ENCODE data around the gene IDUA. TPM values are rescaled to one million over a fixed set of nuclear protein-coding genes. Genes with fewer than 3 reads are reported as not detected.
"Not testable (repeated sequence)": the region's sequence is repeated elsewhere in the genome, so short reads cannot be mapped to it uniquely, and the experiment has no call there.

The IDUA gene
- total and polyA plus RNA-seq, 4 donors: 5.1 to 40.2 (median 27.0) TPM

- Histone ChIP-seq H3K4me3 (ENCODE audit: low read depth, low read length) (no peak overlapping the region), H3K36me3 (ENCODE audit: control insufficient read depth, insufficient read depth, low read length) (no peaks in the 10 kb centered on the region), H3K4me1 (ENCODE audit: control insufficient read depth, insufficient read depth, low read length) (peaks cover 81% of the 10 kb centered on the region), H3K9me3 (ENCODE audit: control insufficient read depth, insufficient read depth, low read length) (no peaks in the 10 kb centered on the region), H3K27ac (ENCODE audit: low read depth, low read length) (no peak overlapping the region), H3K27me3 (ENCODE audit: control insufficient read depth, insufficient read depth, low read length) (peaks cover 24% of the 10 kb centered on the region)
- DNase-seq (ENCODE audit: low read depth in 4 of 6, low spot score in 6 of 6): no peak
- WGBS (ENCODE audit: insufficient coverage): 68% methylated on average over 12 of the region's 14 CpGs
These were observed 58.4 kb downstream of the IDUA start for GRCh38 chr4:1045193-1045594.

- Histone ChIP-seq H3K27me3 (ENCODE audit: control insufficient read depth, insufficient read depth, low read length) (peaks cover 24% of the 10 kb centered on the region), H3K36me3 (ENCODE audit: control insufficient read depth, insufficient read depth, low read length) (no peaks in the 10 kb centered on the region), H3K27ac (ENCODE audit: low read depth, low read length) (no peak overlapping the region), H3K4me1 (ENCODE audit: control insufficient read depth, insufficient read depth, low read length) (peaks cover 77% of the 10 kb centered on the region), H3K9me3 (ENCODE audit: control insufficient read depth, insufficient read depth, low read length) (no peaks in the 10 kb centered on the region), H3K4me3 (ENCODE audit: low read depth, low read length) (no peak overlapping the region)
- 53% methylated on average over 19 of the region's 36 CpGs for WGBS (ENCODE audit: insufficient coverage)
- no peak for DNase-seq (ENCODE audit: low read depth in 4 of 6, low spot score in 6 of 6)
These were observed 58.9 kb downstream of the IDUA start for GRCh38 chr4:1045595-1046201.

- WGBS (ENCODE audit: insufficient coverage): 26% methylated on average over 27 of the region's 29 CpGs
- Histone ChIP-seq H3K4me1 (ENCODE audit: control insufficient read depth, insufficient read depth, low read length) (peaks cover 68% of the 10 kb centered on the region), H3K27ac (ENCODE audit: low read depth, low read length) (peak overlapping the region; percentile 47), H3K27me3 (ENCODE audit: control insufficient read depth, insufficient read depth, low read length) (peaks cover 24% of the 10 kb centered on the region)
- not testable (repeated sequence) for H3K36me3 ChIP-seq (ENCODE audit: control insufficient read depth, insufficient read depth, low read length); H3K9me3 ChIP-seq (ENCODE audit: control insufficient read depth, insufficient read depth, low read length); H3K4me3 ChIP-seq (ENCODE audit: low read depth, low read length)
- peak in 3 of 6 donors; percentile 71 to 94 (median 92) for DNase-seq (ENCODE audit: low read depth in 4 of 6, low spot score in 6 of 6)
These were observed 59.8 kb downstream of the IDUA start for GRCh38 chr4:1046581-1047011.

GRCh38 chr4:1047106-1047975 lies 60.5 kb downstream of the IDUA start:
- H3K27me3 ChIP-seq (ENCODE audit: control insufficient read depth, insufficient read depth, low read length): peaks cover 27% of the 10 kb centered on the region
- DNase-seq (ENCODE audit: low read depth in 4 of 6, low spot score in 6 of 6): no peak
- H3K9me3 ChIP-seq (ENCODE audit: control insufficient read depth, insufficient read depth, low read length): no peaks in the 10 kb centered on the region
- no peak overlapping the region for H3K4me3 ChIP-seq (ENCODE audit: low read depth, low read length)
- 71% methylated on average over 36 of the region's 41 CpGs for WGBS (ENCODE audit: insufficient coverage)
- H3K27ac ChIP-seq (ENCODE audit: low read depth, low read length): peak overlapping the region; percentile 47
- peaks cover 65% of the 10 kb centered on the region for H3K4me1 ChIP-seq (ENCODE audit: control insufficient read depth, insufficient read depth, low read length)
- H3K36me3 ChIP-seq (ENCODE audit: control insufficient read depth, insufficient read depth, low read length): no peaks in the 10 kb centered on the region

GRCh38 chr4:1047976-1048772 lies 61.3 kb downstream of the IDUA start:
- Histone ChIP-seq H3K27me3 (ENCODE audit: control insufficient read depth, insufficient read depth, low read length) (peaks cover 35% of the 10 kb centered on the region), H3K4me1 (ENCODE audit: control insufficient read depth, insufficient read depth, low read length) (peaks cover 71% of the 10 kb centered on the region), H3K4me3 (ENCODE audit: low read depth, low read length) (no peak overlapping the region)

GRCh38 chr4:1048773-1049590 lies 62.1 kb downstream of the IDUA start:
- Histone ChIP-seq H3K4me1 (ENCODE audit: control insufficient read depth, insufficient read depth, low read length) (peaks cover 67% of the 10 kb centered on the region), H3K27ac (ENCODE audit: low read depth, low read length) (no peak overlapping the region), H3K4me3 (ENCODE audit: low read depth, low read length) (no peak overlapping the region), H3K36me3 (ENCODE audit: control insufficient read depth, insufficient read depth, low read length) (no peaks in the 10 kb centered on the region), H3K27me3 (ENCODE audit: control insufficient read depth, insufficient read depth, low read length) (peaks cover 35% of the 10 kb centered on the region), H3K9me3 (ENCODE audit: control insufficient read depth, insufficient read depth, low read length) (no peaks in the 10 kb centered on the region)
- WGBS (ENCODE audit: insufficient coverage): 79% methylated on average over 13 of the region's 16 CpGs
- DNase-seq (ENCODE audit: low read depth in 4 of 6, low spot score in 6 of 6): no peak

More at GRCh38 chr4:1047976-1048772, 61.3 kb downstream of the IDUA start:
- H3K9me3 ChIP-seq (ENCODE audit: control insufficient read depth, insufficient read depth, low read length): no peaks in the 10 kb centered on the region
- DNase-seq (ENCODE audit: low read depth in 4 of 6, low spot score in 6 of 6): peak in 1 of 6 donors; percentile 1
- 78% methylated on average over 32 of the region's 34 CpGs for WGBS (ENCODE audit: insufficient coverage)
- no peaks in the 10 kb centered on the region for H3K36me3 ChIP-seq (ENCODE audit: control insufficient read depth, insufficient read depth, low read length)
- H3K27ac ChIP-seq (ENCODE audit: low read depth, low read length): no peak overlapping the region

GRCh38 chr4:1049591-1049905 lies 62.7 kb downstream of the IDUA start:
- H3K4me1 ChIP-seq (ENCODE audit: control insufficient read depth, insufficient read depth, low read length): peaks cover 62% of the 10 kb centered on the region
- 31% methylated on average over 21 of the region's 21 CpGs for WGBS (ENCODE audit: insufficient coverage)
- H3K4me3 ChIP-seq (ENCODE audit: low read depth, low read length): no peak overlapping the region
- peaks cover 30% of the 10 kb centered on the region for H3K27me3 ChIP-seq (ENCODE audit: control insufficient read depth, insufficient read depth, low read length)
- DNase-seq (ENCODE audit: low read depth in 4 of 6, low spot score in 6 of 6): peak in 2 of 6 donors; percentile 33 to 66
- H3K9me3 ChIP-seq (ENCODE audit: control insufficient read depth, insufficient read depth, low read length): no peaks in the 10 kb centered on the region
- no peak overlapping the region for H3K27ac ChIP-seq (ENCODE audit: low read depth, low read length)
- H3K36me3 ChIP-seq (ENCODE audit: control insufficient read depth, insufficient read depth, low read length): no peaks in the 10 kb centered on the region

- no peaks in the 10 kb centered on the region for H3K9me3 ChIP-seq (ENCODE audit: control insufficient read depth, insufficient read depth, low read length)
- peaks cover 23% of the 10 kb centered on the region for H3K27me3 ChIP-seq (ENCODE audit: control insufficient read depth, insufficient read depth, low read length)
- no peak overlapping the region for H3K27ac ChIP-seq (ENCODE audit: low read depth, low read length)
- H3K4me1 ChIP-seq (ENCODE audit: control insufficient read depth, insufficient read depth, low read length): peaks cover 55% of the 10 kb centered on the region
- no peaks in the 10 kb centered on the region for H3K36me3 ChIP-seq (ENCODE audit: control insufficient read depth, insufficient read depth, low read length)
- WGBS (ENCODE audit: insufficient coverage): 51% methylated on average over 39 of the region's 40 CpGs
- peak in 2 of 6 donors; percentile 70 to 74 for DNase-seq (ENCODE audit: low read depth in 4 of 6, low spot score in 6 of 6)
- H3K4me3 ChIP-seq (ENCODE audit: low read depth, low read length): no peak overlapping the region
These were observed 63.8 kb downstream of the IDUA start for GRCh38 chr4:1050486-1051213.

Measured in spinal cord (tissue), 10 donors.